Effector CD4-positive, alpha-beta T cell (primary cell): ENCODE results near the gene STXBP3.

Source experiments
- DNase-seq: peaks from one replicate; pipeline ENCODE4 v3.0.0-alpha.2; 2020

The STXBP3 gene

GRCh38 chr1:108845446-108845845 is 99.0 kb downstream of the STXBP3 start:
- no peak for DNase-seq

GRCh38 chr1:108845991-108846390 is 99.5 kb downstream of the STXBP3 start:
- no peak for DNase-seq

GRCh38 chr1:108847494-108847893 is 101.0 kb downstream of the STXBP3 start:
- no peak for DNase-seq

GRCh38 chr1:108848806-108849205 is 102.3 kb downstream of the STXBP3 start:
- no peak for DNase-seq

- no peak for DNase-seq
These were observed 104.5 kb downstream of the STXBP3 start for GRCh38 chr1:108850929-108851328.

- no peak for DNase-seq
These were observed 105.1 kb downstream of the STXBP3 start for GRCh38 chr1:108851567-108851966.

GRCh38 chr1:108852221-108852975 is 105.9 kb downstream of the STXBP3 start:
- no peak for DNase-seq

GRCh38 chr1:108854221-108855019 is 107.9 kb downstream of the STXBP3 start:
- DNase-seq = no peak

- DNase-seq = no peak
These were observed 110.5 kb downstream of the STXBP3 start, which contains the start of gene AKNAD1 for GRCh38 chr1:108856994-108857393. Gene AKNAD1 (minus strand): TSS chr1:108857094. CDS start chr1:108852664, 4,430 bp downstream.

GRCh38 chr1:108858230-108858950 is 111.9 kb downstream of the STXBP3 start:
- no peak for DNase-seq
